DMS 273 (cell line): ENCODE results near the gene TPRN.

Source experiments
- DNase-seq: peaks from one replicate; lab custom pipeline; 2025; ENCODE audit not compliant: unreplicated experiment; lab: John Stamatoyannopoulos, UW

The TPRN gene

DNA sequence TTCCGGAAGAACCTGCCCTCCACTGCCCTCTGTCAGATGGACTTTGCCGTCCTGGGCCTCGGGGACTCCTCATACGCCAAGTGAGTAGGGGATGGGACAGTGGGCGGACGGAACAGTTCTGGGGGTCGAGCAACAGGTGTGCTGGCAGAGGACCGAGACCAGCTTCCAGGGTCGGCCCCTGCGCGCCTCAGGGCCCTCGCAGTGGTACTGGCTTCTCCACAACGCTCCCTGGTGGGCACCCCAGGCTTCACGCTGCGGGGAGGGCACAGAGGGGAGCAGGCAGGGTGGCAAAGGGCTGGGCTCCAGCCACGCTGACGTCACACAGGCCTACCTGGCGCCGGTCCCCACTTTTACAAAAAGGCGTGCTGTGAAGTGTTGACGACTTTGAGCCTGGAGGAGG, 12.0 kb upstream of the TPRN start:
- DNase-seq: peak; percentile 40

DNA sequence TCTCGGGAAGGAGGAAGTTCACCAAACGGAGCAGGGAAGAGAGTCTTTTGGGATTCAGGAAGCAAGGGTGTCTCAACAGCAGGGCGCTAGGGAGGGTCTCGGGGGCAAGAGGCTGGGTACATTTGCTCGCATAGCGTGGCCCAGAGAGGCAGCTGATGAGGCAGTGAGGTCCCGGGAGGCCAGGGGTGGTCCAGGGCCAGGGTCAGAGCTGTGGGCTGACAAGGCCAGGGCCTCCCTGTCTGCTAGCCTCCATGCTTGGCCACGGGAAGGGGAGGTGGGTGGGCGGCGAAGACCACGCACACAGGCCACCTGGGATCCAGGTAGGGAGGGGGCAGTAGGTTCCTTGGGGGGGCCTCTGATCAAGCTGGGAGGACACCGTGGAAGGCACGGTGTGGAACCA, 11.0 kb upstream of the TPRN start:
- no peak for DNase-seq

DNA sequence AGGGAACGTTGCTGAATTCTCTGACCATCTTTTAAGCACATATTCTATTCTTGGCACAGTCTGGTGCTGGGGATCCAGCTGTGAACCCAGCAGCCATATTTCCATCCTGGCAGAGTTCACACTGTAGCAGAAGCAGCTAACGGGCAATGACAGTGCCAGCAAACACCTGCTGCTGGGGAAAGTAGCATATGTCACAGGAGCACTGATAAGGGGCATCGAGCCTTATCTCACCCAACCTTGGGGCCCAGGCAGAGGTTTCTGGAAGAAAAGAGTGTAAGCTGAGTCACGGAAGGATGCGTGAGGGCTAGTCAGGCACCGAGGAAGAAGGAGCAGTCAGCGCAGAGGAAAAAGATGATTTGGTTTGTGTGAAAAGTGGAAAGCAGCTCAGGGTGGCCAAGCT, 6.1 kb upstream of the TPRN start:
- no peak for DNase-seq

DNA sequence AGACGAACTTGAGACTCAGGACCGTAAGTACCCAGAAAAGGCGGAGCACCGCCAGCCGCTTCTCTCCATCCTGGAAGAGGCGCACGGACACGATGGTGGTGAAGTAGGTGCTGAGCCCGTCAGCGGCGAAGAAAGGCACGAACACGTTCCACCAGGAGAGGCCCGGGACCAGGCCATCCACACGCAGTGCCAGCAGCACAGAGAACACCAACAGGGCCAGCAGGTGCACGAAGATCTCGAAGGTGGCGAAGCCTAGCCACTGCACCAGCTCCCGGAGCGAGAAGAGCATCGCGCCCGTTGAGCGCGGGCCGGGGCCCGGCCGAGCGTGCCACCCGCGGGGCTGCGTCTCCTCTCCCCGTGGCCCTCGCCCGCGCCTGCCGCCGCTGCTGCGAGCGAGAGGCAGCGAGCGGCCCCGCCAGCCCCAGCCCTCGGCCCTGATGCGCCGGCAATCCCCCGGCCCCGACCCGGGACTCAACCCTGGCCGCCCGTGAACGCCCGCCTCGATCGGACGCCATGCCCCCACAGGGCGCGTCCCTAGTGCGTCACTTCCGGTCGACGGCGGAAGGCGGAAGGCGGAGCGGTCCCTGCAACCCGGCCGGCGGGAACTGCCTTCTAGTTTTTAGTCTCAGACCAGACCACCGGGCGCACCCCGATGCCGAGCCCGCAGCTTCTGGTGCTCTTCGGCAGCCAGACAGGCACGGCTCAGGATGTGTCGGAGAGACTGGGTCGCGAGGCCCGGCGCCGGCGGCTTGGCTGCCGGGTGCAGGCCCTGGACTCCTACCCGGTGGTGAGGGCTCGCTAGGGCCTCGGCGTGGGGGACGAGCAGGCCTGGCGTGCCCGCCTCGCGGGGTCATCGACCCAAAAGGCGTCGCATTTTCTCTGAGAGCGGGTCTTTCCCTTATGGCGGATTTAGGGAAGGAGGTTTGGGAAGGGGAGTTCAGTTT, 4.9 kb upstream of the TPRN start, which contains the start of the genes NDOR1 and TMEM203:
Gene NDOR1 (plus strand): TSS at position 575 of the 944 bp plus-strand sequence. CDS start 78 bp downstream, at position 653.
Gene TMEM203 (minus strand): TSS at position 523 of the 944 bp plus-strand sequence. CDS start 234 bp downstream, at position 289.
- DNase-seq: peak; percentile 95

DNA sequence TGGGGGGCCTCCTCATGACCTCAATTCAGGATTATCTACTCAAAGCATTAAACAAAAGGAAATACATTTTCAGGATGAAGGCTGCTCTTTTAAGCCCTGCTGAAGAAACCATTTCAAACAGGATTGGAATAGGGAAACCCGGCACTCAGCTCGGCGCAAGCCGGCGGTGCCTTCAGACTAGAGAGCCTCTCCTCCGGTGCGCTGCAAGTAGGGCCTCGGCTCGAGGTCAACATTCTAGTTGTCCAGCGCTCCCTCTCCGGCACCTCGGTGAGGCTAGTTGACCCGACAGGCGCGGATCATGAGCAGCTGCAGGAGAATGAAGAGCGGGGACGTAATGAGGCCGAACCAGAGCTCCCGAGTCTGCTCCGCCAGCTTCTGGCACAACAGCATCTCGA, 4.2 kb upstream of the TPRN start:
- DNase-seq: no peak

DNA sequence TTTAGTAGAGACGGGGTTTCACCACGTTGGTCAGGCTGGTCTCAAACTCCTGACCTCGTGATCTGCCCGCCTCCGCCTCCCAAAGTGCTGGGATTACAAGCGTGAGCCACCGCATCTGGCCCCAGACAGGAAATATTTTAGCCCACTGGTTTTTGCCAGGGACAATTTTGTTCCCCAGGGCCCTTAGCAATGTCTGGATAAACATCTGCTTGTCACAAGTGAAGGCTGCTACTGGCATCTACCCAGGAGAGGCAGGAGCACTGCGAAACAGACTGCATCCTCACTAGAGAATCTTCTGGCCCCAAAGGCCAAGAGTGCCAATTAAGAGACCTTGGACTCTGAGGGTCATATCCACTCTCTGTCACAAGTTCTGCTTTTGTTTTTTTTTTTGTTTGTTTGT, 2.4 kb upstream of the TPRN start:
- no peak for DNase-seq

DNA sequence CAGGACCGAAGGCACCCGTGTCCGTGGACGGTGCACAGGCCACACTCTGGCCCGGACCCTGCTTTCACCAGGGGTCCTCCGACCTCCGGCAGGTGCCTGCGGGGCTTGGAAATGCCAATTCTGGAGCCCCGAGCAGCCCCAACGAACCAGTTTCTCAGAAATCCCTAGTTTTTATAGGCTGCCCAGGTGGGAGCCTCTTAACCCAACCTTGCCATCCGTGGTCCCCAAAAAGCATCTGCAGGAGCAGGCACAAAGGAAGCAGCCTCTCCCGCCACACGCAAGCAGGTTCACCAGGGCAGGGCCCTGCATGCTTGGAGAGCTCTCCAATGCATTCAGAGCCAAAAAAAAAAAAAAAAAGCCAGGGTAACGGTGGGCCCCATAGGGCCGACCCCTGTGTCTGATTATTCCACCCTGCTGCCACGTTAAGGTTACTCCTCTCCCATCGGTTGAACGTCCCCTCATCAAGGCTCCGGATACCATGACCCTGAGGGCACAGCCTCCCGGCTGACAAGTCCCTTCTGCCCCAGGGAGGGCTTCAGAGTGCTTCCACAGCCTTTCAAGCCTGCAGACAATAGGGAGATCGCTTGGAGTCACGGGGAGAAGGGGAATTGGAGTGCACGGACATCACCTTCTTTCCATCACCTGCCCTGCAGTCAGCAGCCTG, 796 bp upstream of the TPRN start:
- no peak for DNase-seq

DNA sequence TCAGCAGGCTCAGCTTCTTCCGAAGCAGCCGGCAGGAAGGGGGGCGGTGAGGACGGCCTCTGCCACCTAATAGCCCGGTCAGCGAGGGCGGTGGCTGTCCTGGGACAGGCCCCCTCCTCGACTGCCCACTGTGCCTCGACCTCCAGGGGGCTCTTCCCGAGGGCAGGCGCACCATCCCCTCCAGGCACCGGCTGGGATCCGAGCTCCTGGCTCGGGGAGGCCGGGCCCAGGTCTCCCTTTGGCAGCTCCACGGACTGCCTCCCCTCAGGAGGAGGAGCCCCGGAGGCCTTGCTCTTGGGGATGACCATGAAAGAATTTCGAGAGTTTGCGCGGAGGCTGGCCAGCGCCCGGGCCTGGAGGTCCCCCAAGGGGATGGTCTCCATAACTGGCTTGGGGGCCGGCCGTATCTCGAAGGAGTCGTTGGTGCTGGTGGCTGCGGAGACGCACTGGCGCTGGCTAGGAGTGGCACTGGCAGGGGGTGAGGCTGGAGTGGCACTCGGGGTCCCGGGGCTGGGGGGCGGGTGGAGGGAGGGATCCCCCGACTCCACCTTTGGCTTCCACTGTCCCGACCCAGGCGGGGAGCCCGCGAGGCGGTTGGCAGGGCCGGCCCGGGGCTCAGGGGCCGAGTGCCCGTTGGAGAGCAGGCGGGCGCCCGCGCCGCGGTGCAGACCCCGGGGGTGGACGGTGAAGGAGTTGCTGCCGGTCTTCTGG, 975 bp downstream of the TPRN start:
- DNase-seq: no peak

DNA sequence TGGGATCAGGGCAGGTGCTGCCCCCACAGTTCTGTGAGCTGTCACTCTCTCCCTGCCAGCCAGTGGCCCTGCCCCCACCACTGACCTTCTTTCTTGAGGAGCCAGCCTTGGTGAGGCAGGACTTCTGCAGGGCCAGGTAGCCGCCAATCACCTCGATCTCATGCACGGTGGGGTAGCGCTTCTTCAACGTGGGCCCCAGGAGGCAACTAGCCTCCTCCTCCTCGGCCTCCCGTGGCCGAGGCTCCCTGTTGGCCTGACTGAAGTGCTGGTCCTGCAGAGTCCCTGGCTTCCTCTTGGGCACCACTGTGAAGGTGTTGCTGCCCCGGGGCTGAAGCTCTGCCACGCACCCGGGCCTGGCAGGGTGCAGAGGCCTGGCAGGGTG, 1.6 kb downstream of the TPRN start:
- DNase-seq: no peak

DNA sequence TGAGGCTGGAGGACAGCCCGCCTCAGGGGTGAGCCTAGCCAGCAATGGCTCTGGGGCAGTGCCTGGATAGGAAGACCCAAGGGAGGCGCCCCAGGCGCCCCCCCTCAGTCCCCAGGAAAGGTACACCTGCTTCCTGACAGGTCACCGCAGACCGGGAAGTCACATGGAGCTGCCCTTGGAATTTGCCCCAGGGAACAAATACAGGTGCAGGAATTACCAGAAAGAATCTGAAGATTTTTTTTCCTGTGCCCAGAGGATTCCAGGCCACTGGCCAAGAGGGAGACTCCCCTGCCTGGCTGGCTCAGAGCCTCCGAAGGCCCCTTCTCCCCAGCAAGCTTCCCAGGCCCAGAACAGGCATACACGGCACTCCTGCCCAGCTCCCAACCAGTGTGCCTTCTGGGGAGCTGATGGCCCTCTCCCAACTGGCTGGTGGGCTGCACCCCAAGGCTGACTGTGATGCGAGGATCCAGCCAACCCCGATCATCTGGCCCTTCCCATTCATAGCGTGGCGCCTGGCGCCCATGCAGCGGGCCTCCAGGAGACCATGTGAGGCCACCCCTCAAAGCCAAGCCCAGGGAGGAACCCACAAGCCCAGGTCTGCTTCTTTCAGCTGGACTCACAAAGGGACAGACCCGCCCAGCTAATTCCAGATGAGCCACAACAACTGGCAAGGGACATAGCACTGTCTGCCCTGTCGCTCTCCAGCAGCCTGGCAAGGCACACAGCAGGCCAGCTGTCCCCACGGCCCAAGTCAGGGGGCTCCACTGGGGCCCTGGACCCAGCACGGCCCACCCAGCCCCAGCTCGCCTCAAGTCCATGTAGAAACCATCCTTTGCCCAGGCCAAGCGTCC, 2.3 kb downstream of the TPRN start:
- no peak for DNase-seq

DNA sequence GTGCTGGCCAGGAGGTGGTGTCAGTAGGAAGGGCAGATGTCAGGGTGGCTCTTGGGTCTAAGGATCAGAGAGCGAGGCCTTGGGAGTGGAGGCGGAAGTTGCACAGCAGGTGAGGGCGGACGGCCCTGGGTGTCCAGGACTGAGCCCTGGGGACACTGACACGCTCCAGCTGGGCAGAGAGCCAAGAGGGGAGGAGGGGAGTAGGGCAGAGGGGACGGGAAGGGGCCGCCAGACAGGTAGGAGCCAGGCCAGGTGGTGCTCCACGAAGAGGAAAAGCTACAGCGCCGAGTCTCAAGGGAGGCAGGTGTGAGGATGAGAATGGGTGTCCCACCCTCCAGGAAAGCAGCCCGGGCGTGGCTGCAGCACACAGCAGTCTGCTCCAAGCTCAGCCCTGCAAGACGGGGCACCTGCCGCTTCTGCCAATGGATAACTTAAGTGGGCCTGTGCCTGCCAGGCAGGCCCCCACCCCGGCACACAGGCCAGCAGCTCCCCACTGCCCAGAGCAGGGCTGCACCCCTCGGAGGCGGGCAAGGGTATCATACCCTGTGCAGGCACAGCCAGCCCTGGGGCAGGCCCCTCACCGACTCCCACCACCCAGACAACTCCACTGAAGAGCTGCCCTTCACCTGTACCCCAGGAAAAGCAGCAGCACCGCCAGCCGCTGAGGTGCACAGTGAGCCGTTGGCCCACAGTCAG, 4.9 kb downstream of the TPRN start:
- DNase-seq: peak; percentile 39

DNA sequence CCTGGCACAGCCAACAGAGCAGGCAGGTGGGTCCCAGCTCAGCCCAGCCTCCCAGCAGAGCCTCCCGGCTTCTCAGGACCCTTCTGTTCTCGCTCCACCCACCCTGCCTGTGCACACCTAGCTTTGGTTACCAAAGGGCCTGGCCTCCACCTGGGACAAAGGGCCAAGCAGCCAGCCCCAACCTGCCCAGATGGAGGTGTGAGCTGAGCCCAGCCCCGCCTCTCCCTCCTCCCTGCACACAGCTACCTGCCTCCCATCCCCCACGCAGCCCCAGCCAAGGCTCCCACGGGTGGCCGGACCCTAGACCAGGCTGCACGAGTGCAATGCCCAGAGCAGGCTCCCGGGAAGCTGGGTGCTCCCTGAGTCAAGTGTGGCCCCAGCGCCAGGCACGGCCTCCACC, 5.6 kb downstream of the TPRN start:
- DNase-seq: no peak

DNA sequence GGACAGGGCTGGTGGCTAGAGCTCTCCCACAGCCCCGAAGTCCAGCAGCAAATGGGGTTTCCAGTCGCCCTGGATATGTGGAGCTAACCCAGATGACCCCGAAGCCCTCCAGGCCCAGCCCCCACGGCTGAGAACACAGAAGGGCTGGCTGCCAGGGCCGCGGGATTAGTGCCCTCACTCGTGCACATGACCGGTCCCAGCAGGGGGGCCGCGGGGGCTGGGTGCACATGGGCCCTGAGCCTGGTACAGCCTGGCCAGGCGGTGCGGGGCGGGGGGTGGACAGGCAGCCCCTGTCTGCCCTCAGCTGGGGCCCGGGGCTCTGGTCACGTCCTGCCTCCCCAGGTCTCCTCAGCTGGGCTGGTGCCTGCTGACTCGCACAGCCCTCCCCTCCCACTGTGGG, 6.2 kb downstream of the TPRN start:
- DNase-seq: no peak

DNA sequence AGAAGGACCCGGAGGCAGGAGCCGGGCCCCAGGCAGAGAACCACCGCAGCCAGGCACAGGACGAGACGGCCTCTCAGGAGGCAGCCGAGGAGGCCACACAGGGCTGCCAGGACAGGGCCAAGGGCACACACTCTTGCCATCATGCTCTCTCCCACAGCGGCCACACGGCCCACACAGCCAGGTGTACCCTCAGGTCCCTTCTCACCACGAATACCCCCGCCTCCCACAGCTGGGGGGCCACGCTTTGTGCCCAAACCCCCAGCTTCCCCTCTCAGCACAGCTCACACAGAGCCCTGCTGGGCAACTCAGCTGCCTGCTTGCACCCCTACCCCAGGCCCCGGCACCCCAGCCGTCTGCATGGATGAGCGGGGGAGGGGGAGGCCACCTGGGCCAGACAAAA, 6.8 kb downstream of the TPRN start:
- DNase-seq: peak; percentile 45

DNA sequence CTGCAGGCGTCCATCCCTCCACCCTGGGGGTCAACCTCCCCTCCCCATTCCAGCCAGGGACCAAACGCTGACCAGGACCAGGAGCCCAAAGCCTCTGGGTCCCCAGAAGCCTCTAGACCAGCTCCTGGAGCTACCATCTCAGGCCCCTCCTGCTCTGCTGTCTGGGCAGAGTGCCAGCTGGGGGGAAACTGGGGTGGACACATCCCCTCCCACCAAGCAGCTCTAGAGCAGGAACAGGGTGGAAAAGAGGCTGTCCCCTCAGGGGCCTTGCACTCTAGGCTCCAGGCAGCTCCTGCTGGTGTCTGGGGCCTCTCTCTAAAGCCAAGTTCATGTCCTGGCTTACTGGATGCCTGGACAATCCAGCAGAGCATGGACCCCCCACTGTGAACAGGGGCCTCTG, 7.7 kb downstream of the TPRN start:
- DNase-seq: no peak

DNA sequence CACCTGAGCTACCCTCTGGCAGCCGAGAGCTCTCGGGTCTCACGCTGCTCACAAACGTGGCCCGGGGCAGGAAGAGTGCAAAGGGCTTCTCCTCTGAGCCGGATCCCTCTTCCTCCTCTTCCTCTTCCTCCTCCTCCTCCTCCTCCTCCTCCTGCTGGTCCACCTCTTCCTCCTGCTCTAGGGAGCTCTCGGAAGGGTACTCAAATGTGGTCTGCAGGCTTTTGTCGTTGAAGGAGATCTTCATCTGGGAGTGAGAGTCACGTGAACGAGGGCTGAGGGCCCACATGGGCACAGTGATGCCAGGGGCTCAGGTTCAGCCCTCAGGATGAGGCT, 8.1 kb downstream of the TPRN start:
- DNase-seq: no peak

DNA sequence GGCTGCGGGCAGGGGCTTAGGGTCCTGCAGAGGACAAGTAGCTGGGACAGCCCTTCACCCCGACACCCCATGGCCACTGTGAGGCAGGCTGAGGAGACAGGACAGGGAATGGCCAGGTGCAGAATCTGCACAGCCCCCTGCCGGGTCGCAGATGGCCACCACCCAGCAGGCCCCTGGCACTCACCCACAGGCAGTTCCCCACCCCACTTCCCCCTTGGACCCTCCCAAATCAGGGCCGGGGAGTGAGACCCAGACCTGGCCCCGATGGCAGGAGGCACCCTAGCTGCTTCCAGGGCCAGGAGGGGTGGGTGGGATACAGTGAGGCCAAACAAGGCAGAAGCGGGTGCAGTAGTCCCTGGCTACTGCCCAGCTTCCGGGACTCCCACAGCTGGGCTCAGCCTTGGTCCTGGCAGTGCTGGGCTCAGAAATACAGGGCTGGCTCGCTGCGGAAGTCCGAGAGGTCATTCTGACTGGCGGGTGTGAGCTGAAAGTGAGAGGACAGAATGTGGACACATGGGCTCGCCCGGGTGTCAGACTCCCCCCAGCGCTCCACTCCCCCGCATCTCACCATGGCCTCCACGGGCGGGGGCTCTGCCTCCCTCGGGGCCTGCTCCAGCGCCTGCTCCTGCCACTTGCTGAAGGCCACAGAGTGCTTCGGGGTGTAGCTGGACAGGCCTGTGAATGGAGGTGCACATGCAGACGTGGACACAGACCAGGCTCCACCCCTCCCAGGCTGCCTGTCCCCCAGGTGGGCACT, 8.7 kb downstream of the TPRN start:
- no peak for DNase-seq

DNA sequence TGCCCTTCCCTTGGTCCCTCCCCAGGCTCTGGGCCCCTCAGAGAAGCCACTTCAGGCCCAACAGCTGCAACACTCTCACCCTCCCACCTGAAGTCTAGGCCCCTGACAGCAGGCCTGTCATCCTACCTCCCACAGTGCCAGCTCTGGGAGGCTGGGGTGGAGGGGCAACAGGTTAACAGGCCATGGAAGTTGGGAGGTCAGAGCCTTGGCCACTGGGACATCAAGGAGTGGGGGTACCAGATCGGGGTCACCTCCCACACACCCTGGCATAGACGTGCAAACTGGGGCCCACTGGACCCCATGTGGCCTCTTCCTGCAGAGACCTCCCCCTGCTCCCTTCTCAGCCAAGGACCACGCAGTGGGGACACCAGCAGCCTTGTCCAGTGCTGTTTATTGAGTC, 9.3 kb downstream of the TPRN start:
- no peak for DNase-seq

DNA sequence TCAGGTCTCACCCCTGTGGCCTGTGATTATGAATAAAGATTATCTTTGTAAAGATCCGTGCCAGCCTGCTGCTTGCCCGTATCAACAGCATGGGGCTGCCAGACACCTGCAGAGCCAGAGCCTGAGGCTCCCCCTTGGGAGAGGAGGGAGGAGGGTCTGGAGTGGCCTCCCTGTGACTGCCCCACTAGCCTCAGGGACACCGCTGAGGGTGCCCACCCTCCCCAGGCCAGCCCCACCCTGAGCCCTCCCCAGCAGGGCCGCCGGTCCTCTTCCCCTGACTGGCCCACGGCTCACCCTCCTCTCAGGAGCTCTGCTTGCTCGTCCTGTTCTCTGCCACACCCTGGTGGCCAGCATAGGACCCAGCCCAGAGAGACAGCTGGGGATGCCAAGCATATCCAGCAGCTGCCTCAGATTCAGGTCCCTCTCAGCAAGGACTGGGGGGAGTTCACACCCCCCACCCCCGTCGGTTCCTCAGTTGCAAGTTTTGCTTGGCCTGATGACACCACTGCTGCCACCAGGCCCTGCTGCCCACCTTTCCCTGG, 10.2 kb downstream of the TPRN start:
- peak; percentile 57 for DNase-seq
